Activated CD4-positive, alpha-beta T cell treated with anti-CD3 and anti-CD28 coated beads for 1 hour (primary cell): ENCODE results near the gene CCNQ.

Source experiments
- DNase-seq: peaks from one replicate; pipeline ENCODE4 v3.0.0-alpha.2; 2020

The CCNQ gene

GRCh38 chrX:153636716-153637115 is 37.8 kb upstream of the CCNQ start:
- DNase-seq: no peak

GRCh38 chrX:153635788-153636668 is 37.1 kb upstream of the CCNQ start:
- DNase-seq: no peak

- DNase-seq: no peak
Observed at GRCh38 chrX:153635388-153635787, 36.4 kb upstream of the CCNQ start.

GRCh38 chrX:153634832-153635231 is 35.9 kb upstream of the CCNQ start:
- no peak for DNase-seq

- no peak for DNase-seq
Observed at GRCh38 chrX:153634236-153634635, 35.3 kb upstream of the CCNQ start.

- no peak for DNase-seq
Observed at GRCh38 chrX:153633607-153634180, 34.8 kb upstream of the CCNQ start.

GRCh38 chrX:153633048-153633447 is 34.1 kb upstream of the CCNQ start:
- DNase-seq: no peak

GRCh38 chrX:153632595-153632946 is 33.6 kb upstream of the CCNQ start:
- DNase-seq: no peak

GRCh38 chrX:153631907-153632594 is 33.1 kb upstream of the CCNQ start:
- DNase-seq: no peak

GRCh38 chrX:153631346-153631745 is 32.4 kb upstream of the CCNQ start:
- DNase-seq: no peak

GRCh38 chrX:153628665-153629064 is 29.7 kb upstream of the CCNQ start:
- DNase-seq: no peak

GRCh38 chrX:153628129-153628528 is 29.2 kb upstream of the CCNQ start:
- DNase-seq: no peak

GRCh38 chrX:153627675-153628111 is 28.8 kb upstream of the CCNQ start:
- no peak for DNase-seq

GRCh38 chrX:153626863-153627674 is 28.1 kb upstream of the CCNQ start:
- DNase-seq: no peak

- DNase-seq: no peak
Observed at GRCh38 chrX:153626025-153626633, 27.2 kb upstream of the CCNQ start.

GRCh38 chrX:153625271-153626024 is 26.5 kb upstream of the CCNQ start:
- no peak for DNase-seq

GRCh38 chrX:153624196-153625091 is 25.5 kb upstream of the CCNQ start:
- no peak for DNase-seq

GRCh38 chrX:153623310-153624029 is 24.5 kb upstream of the CCNQ start:
- no peak for DNase-seq

- no peak for DNase-seq
Observed at GRCh38 chrX:153622661-153623309, 23.8 kb upstream of the CCNQ start.
